SK-N-SH (cell line): ENCODE results near the gene RNF8. TPM values are rescaled to one million over a fixed set of nuclear protein-coding genes. Genes with fewer than 3 reads are reported as not detected.

Experiments used
- CTCF ChIA-PET: fragments of 300-600, 350-600 bp; formaldehyde crosslinking; extraction: SDS; loops from one replicate; lab custom pipeline; 2021; lab: Yijun Ruan, JAX
- POLR2A ChIA-PET: fragments of 350-600 bp; sonication (Branson Sonifier 250); formaldehyde crosslinking; extraction: SDS; loops from one replicate; lab custom pipeline; 2020; ENCODE audit warnings: antibody characterized with exemption, inconsistent platforms; lab: Yijun Ruan, JAX
- DNase-seq: peaks from one replicate; pipeline ENCODE4 v3.0.0; 2012
- H2AFZ ChIP-seq: fragments of 200-600 bp; sonication (generic); 2 replicates; pipeline ENCODE4 v1.8.1; 2016; ENCODE audit warnings: antibody characterized with exemption, mild to moderate bottlenecking, low read depth
- H3F3A ChIP-seq: fragments of 200-600 bp; sonication (generic); replicated peaks from 2 replicates; pipeline ENCODE3; 2016; ENCODE audit warnings: antibody characterized with exemption, mild to moderate bottlenecking; ENCODE audit not compliant: insufficient read depth
- H3K27ac ChIP-seq, 2 experiments: fragments of 200-500 bp in 1 of 2; fragments of 200-600 bp in 1 of 2; sonication (Bioruptor generic) in 1 of 2; sonication (generic), shearing (Covaris generic) in 1 of 2; 2 replicates each; pipeline versions ENCODE4 v1.5.1 to v1.6.1; 2014 to 2016; ENCODE audit warnings: low read depth in 2 of 2, inconsistent platforms in 1 of 2, low read length in 1 of 2, mild to moderate bottlenecking in 1 of 2, mixed read lengths in 1 of 2
- H3K27me3 ChIP-seq: fragments of 200-600 bp; sonication (generic), shearing (Covaris generic); 2 replicates; pipeline ENCODE4 v1.6.1; 2016; ENCODE audit warnings: mixed run types; ENCODE audit not compliant: insufficient read depth
- H3K36me3 ChIP-seq, 2 experiments: fragments of 200-500 bp in 1 of 2; fragments of 200-600 bp in 1 of 2; sonication (Bioruptor generic) in 1 of 2; sonication (generic) in 1 of 2; replicated peaks in 1 of 2; 2 replicates each; pipeline versions ENCODE3 to v1.5.1; 2014 to 2016; ENCODE audit warnings: low read length in 1 of 2, mild to moderate bottlenecking in 1 of 2; ENCODE audit not compliant: insufficient read depth in 2 of 2, control insufficient read depth in 1 of 2
- H3K4me1 ChIP-seq, 2 experiments: fragments of 200-500 bp in 1 of 2; fragments of 200-600 bp in 1 of 2; sonication (Bioruptor generic) in 1 of 2; sonication (generic), shearing (Covaris generic) in 1 of 2; 2 replicates each; pipeline versions ENCODE4 v1.5.1 to v1.6.1; 2014 to 2016; ENCODE audit warnings: low read depth in 1 of 2, low read length in 1 of 2, mixed run types in 1 of 2; ENCODE audit not compliant: insufficient read depth in 2 of 2, control insufficient read depth in 1 of 2
- H3K4me2 ChIP-seq: fragments of 200-600 bp; sonication (generic), shearing (Covaris generic); 2 replicates; pipeline ENCODE4 v1.6.1; 2017; ENCODE audit warnings: mixed run types
- H3K4me3 ChIP-seq, 2 experiments: fragments of 200-500 bp in 1 of 2; fragments of 200-600 bp in 1 of 2; sonication (Bioruptor generic) in 1 of 2; sonication (generic), shearing (Covaris generic) in 1 of 2; 2 replicates each; pipeline versions ENCODE4 v1.5.1 to v1.8.1; 2014 to 2016; ENCODE audit warnings: low read depth in 2 of 2, inconsistent platforms in 1 of 2, low read length in 1 of 2, mild to moderate bottlenecking in 1 of 2, mixed read lengths in 1 of 2, moderate library complexity in 1 of 2
- H3K79me2 ChIP-seq: fragments of 200-600 bp; sonication (generic); 2 replicates; pipeline ENCODE4 v1.8.1; 2017; ENCODE audit warnings: mild to moderate bottlenecking; ENCODE audit not compliant: insufficient read depth
- H3K9ac ChIP-seq: fragments of 200-600 bp; sonication (generic); 2 replicates; pipeline ENCODE4 v1.6.1; 2017; ENCODE audit warnings: mixed run types
- H3K9me2 ChIP-seq: fragments of 200-600 bp; sonication (generic); 2 replicates; pipeline ENCODE4 v1.6.1; 2017; ENCODE audit warnings: mixed run types
- H3K9me3 ChIP-seq: fragments of 200-600 bp; sonication (generic); 2 replicates; pipeline ENCODE4 v1.6.1; 2017; ENCODE audit warnings: mixed run types, mild to moderate bottlenecking, moderate library complexity
- H4K20me1 ChIP-seq: fragments of 200-600 bp; sonication (generic); 2 replicates; pipeline ENCODE4 v1.6.1; 2017; ENCODE audit warnings: mild to moderate bottlenecking, mixed run types; ENCODE audit not compliant: insufficient read depth
- ELF1 ChIP-seq: IDR thresholded peaks from 2 replicates; pipeline ENCODE4 v1.4.0; 2012
- EZH2phosphoT487 ChIP-seq: fragments of 200-600 bp; sonication (generic); IDR thresholded peaks from 2 replicates; pipeline ENCODE4 v1.6.1; 2017; ENCODE audit warnings: low read depth, mixed run types, mild to moderate bottlenecking, antibody characterized with exemption, moderate library complexity, borderline replicate concordance
- FOXJ3 ChIP-seq: sonication (generic); formaldehyde crosslinking; IDR thresholded peaks from 2 replicates; pipeline ENCODE4 v1.5.1; 2020; ENCODE audit warnings: mild to moderate bottlenecking, missing genetic modification reagents
- FOXM1 ChIP-seq: IDR thresholded peaks from 2 replicates; pipeline ENCODE4 v1.4.0; 2012; ENCODE audit warnings: low read depth, mild to moderate bottlenecking
- GABPA ChIP-seq: IDR thresholded peaks from 2 replicates; pipeline ENCODE4 v1.4.0; 2012; ENCODE audit warnings: low read depth, mild to moderate bottlenecking
- GATA2 ChIP-seq: sonication (generic); formaldehyde crosslinking; IDR thresholded peaks from 2 replicates; pipeline ENCODE4 v1.5.0; 2020; ENCODE audit warnings: mild to moderate bottlenecking, missing genetic modification reagents
- JUND ChIP-seq: IDR thresholded peaks from 2 replicates; pipeline ENCODE4 v1.4.0; 2012
- MEF2A ChIP-seq: IDR thresholded peaks from 2 replicates; pipeline ENCODE4 v1.4.0; 2012; ENCODE audit warnings: low read depth, borderline replicate concordance
- NFIC ChIP-seq: IDR thresholded peaks from 2 replicates; pipeline ENCODE4 v1.4.0; 2012; ENCODE audit warnings: borderline replicate concordance
- NRF1 ChIP-seq: IDR thresholded peaks from 2 replicates; pipeline ENCODE4 v1.6.1; 2012; ENCODE audit warnings: low read depth, mild to moderate bottlenecking, low read length
- POLR2AphosphoS5 ChIP-seq: IDR thresholded peaks from 2 replicates; pipeline ENCODE4 v1.6.1; 2012; ENCODE audit warnings: low read depth, low read length
- RAD21 ChIP-seq: IDR thresholded peaks from 2 replicates; pipeline ENCODE4 v1.6.1; 2012; ENCODE audit warnings: mild to moderate bottlenecking, low read length
- RCOR1 ChIP-seq: fragments of 150-350 bp; IDR thresholded peaks from 2 replicates; pipeline ENCODE4 v1.6.1; 2017; ENCODE audit warnings: antibody characterized with exemption, low read length
- RXRA ChIP-seq: IDR thresholded peaks from 2 replicates; pipeline ENCODE4 v1.4.0; 2012; ENCODE audit warnings: low read depth, mild to moderate bottlenecking, borderline replicate concordance
- SIN3A ChIP-seq: IDR thresholded peaks from 2 replicates; pipeline ENCODE4 v1.6.1; 2012; ENCODE audit warnings: low read depth, mild to moderate bottlenecking, low read length, moderate library complexity, borderline replicate concordance
- SMC3 ChIP-seq: IDR thresholded peaks from 2 replicates; pipeline ENCODE4 v1.6.1; 2012; ENCODE audit warnings: low read depth, low read length, improper control_type of control experiment
- TAF1 ChIP-seq: IDR thresholded peaks from 2 replicates; pipeline ENCODE4 v1.6.1; 2012; ENCODE audit warnings: low read depth, mild to moderate bottlenecking, low read length, moderate library complexity, borderline replicate concordance
- TCF12 ChIP-seq: IDR thresholded peaks from 2 replicates; pipeline ENCODE4 v1.4.0; 2012
- TEAD4 ChIP-seq: IDR thresholded peaks from 2 replicates; pipeline ENCODE4 v1.4.0; 2012; ENCODE audit warnings: mild to moderate bottlenecking, borderline replicate concordance; ENCODE audit not compliant: insufficient read depth
- USF2 ChIP-seq: fragments of 150-350 bp; IDR thresholded peaks from 2 replicates; pipeline ENCODE4 v1.6.1; 2017; ENCODE audit warnings: antibody characterized with exemption, low read length, low read depth, borderline replicate concordance
- YY1 ChIP-seq: IDR thresholded peaks from 2 replicates; pipeline ENCODE4 v1.4.0; 2012; ENCODE audit warnings: low read depth, mild to moderate bottlenecking
- WGBS: methylation state at CpG from one replicate; pipeline ENCODE4 v1.1.6; 2017; ENCODE audit warnings: low lambda C conversion rate; 5-methylcytosine and 5-hydroxymethylcytosine counted together
- polyA plus RNA-seq, 3 experiments: library from polyadenylated mRNA; depleted of rRNA; stranded (reverse); fragments of >200 nt; gene quantifications; 2 replicates each; pipeline ENCODE4 v1.2.3, GENCODE V29; 2012
- TF ChIP-seq, protein P1 (sequence below): fragments of 150-350 bp; IDR thresholded peaks from 2 replicates; pipeline ENCODE4 v1.6.1; 2016; ENCODE audit warnings: mild to moderate bottlenecking, low read depth, low read length
- TF ChIP-seq, protein P2 (sequence below): fragments of 200-600 bp; sonication (generic); IDR thresholded peaks from 2 replicates; pipeline ENCODE4 v1.6.1; 2017; ENCODE audit warnings: antibody characterized with exemption, mild to moderate bottlenecking, moderate library complexity
- TF ChIP-seq, protein P3 (sequence below): IDR thresholded peaks from 2 replicates; pipeline ENCODE4 v1.4.0; 2012; ENCODE audit warnings: low read depth

Gene RNF8
- polyA plus RNA-seq, 1 of the 3 experiments (the other 2 are of a cell fraction) = 21.7 TPM

DNA sequence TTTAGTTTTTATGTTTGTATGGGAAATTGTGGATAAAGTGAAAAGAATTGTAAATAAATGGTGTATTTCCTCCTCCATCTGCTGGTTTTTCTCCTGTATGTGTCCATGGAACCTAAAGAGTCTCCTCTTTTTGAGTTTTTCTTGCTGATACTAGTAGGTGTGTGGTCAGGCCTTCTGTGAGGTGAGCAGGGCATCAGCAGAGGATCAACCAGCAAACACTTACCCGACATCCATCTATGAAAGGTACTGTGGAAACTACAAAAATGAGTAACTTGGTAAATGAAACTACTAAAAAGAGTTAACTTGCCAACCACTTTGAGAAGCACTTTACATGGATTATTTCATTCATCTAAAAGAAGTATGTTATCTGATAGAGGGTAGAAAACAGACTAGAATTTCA lies 20.9 kb upstream of the RNF8 start:
- Histone ChIP-seq H4K20me1 (no peaks in the 10 kb centered on the region), H3K9me2 (no peaks in the 10 kb centered on the region), H3K9me3 (no peaks in the 10 kb centered on the region), H3K4me3 (no peak overlapping the region), H3K27me3 (no peaks in the 10 kb centered on the region), H3K36me3 (peaks cover 4 to 27% of the 10 kb centered on the region in 2 experiments), H3K79me2 (no peaks in the 10 kb centered on the region), H3K27ac (no peak overlapping the region), H3K4me2 (no peak overlapping the region), H2AFZ (no peak overlapping the region), H3F3A (no peaks in the 10 kb centered on the region), H3K9ac (no peak overlapping the region)
- CTCF ChIA-PET = interaction anchor here (1.0 kb wide), 1 partner anchor 234 kb away, joined by 3 read pairs; no protein-coding TSS in a partner anchor
- DNase-seq = no peak
- POLR2A ChIA-PET = no interaction called here
- WGBS = 100% methylated on average over 1 of the region's 1 CpG
- TF ChIP-seq GABPA = no peak
- TF ChIP-seq YY1 = no peak
- no peak for TF ChIP-seq RAD21
- no peak for TF ChIP-seq MEF2A
- TF ChIP-seq TCF12 = no peak
- no peak for TF ChIP-seq RXRA
- TF ChIP-seq ELF1 = no peak
- TF ChIP-seq, protein P1, sequence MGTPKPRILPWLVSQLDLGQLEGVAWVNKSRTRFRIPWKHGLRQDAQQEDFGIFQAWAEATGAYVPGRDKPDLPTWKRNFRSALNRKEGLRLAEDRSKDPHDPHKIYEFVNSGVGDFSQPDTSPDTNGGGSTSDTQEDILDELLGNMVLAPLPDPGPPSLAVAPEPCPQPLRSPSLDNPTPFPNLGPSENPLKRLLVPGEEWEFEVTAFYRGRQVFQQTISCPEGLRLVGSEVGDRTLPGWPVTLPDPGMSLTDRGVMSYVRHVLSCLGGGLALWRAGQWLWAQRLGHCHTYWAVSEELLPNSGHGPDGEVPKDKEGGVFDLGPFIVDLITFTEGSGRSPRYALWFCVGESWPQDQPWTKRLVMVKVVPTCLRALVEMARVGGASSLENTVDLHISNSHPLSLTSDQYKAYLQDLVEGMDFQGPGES = no peak
- no peak for TF ChIP-seq NFIC
- no peak for TF ChIP-seq TEAD4
- TF ChIP-seq JUND = no peak
- TF ChIP-seq FOXM1 = no peak
- no peak for TF ChIP-seq USF2
- no peak for TF ChIP-seq SMC3
- TF ChIP-seq NRF1 = no peak
- TF ChIP-seq GATA2 (CRISPR knock-in tag) = no peak
- TF ChIP-seq TAF1 = no peak
- no peak for TF ChIP-seq FOXJ3 (CRISPR knock-in tag)
- TF ChIP-seq, all 33 proteins: peak for 0
- H3K4me1 ChIP-seq = no peaks in the 10 kb centered on the region

GRCh38 chr6:37334047-37334446 lies 19.7 kb upstream of the RNF8 start:
- no peaks in the 10 kb centered on the region for H4K20me1 ChIP-seq
- no peak overlapping the region for H3K4me3 ChIP-seq
- H3F3A ChIP-seq = no peaks in the 10 kb centered on the region
- H3K4me1 ChIP-seq = no peaks in the 10 kb centered on the region
- H3K27ac ChIP-seq = no peak overlapping the region
- H3K4me2 ChIP-seq = no peak overlapping the region
- H3K79me2 ChIP-seq = no peaks in the 10 kb centered on the region
- CTCF ChIA-PET = interaction anchor here (1.8 kb wide), 1 partner anchor 8 kb away, joined by 11 read pairs; no protein-coding TSS in a partner anchor
- no peak overlapping the region for H3K9ac ChIP-seq
- H3K27me3 ChIP-seq = no peaks in the 10 kb centered on the region
- peaks cover 4 to 27% of the 10 kb centered on the region in 2 experiments for H3K36me3 ChIP-seq
- POLR2A ChIA-PET = interaction anchor here (0.6 kb wide), 1 partner anchor 385 kb away, joined by 4 read pairs; no protein-coding TSS in a partner anchor
- no peaks in the 10 kb centered on the region for H3K9me3 ChIP-seq
- H3K9me2 ChIP-seq = no peaks in the 10 kb centered on the region
- DNase-seq = no peak
- no peak overlapping the region for H2AFZ ChIP-seq
- TF ChIP-seq RCOR1 = no peak
- TF ChIP-seq, protein P2, sequence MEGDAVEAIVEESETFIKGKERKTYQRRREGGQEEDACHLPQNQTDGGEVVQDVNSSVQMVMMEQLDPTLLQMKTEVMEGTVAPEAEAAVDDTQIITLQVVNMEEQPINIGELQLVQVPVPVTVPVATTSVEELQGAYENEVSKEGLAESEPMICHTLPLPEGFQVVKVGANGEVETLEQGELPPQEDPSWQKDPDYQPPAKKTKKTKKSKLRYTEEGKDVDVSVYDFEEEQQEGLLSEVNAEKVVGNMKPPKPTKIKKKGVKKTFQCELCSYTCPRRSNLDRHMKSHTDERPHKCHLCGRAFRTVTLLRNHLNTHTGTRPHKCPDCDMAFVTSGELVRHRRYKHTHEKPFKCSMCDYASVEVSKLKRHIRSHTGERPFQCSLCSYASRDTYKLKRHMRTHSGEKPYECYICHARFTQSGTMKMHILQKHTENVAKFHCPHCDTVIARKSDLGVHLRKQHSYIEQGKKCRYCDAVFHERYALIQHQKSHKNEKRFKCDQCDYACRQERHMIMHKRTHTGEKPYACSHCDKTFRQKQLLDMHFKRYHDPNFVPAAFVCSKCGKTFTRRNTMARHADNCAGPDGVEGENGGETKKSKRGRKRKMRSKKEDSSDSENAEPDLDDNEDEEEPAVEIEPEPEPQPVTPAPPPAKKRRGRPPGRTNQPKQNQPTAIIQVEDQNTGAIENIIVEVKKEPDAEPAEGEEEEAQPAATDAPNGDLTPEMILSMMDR = no peak
- TF ChIP-seq POLR2AphosphoS5 = no peak
- no peak for TF ChIP-seq NFIC
- no peak for TF ChIP-seq RAD21
- TF ChIP-seq EZH2phosphoT487 = no peak
- no peak for TF ChIP-seq FOXJ3 (CRISPR knock-in tag)
- TF ChIP-seq NRF1 = no peak
- TF ChIP-seq TAF1 = no peak
- no peak for TF ChIP-seq TEAD4
- no peak for TF ChIP-seq GABPA
- TF ChIP-seq, protein P1 = no peak
- TF ChIP-seq YY1 = no peak
- TF ChIP-seq, protein P3, sequence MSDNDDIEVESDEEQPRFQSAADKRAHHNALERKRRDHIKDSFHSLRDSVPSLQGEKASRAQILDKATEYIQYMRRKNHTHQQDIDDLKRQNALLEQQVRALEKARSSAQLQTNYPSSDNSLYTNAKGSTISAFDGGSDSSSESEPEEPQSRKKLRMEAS = no peak
- TF ChIP-seq GATA2 (CRISPR knock-in tag) = no peak
- no peak for TF ChIP-seq SIN3A
- TF ChIP-seq SMC3 = no peak
